ENCODE data around the gene FEN1.

FEN1 gene

GRCh38 chr11:61775106-61775505 lies 17.6 kb upstream of the FEN1 start:
- no peak overlapping the region for H3K9ac ChIP-seq (ENCODE audit: low read length in 5 of 5)
- H3K9me3 ChIP-seq (ENCODE audit: control insufficient read depth in 5 of 5, low read length in 5 of 5), result no peaks in the 10 kb centered on the region
- H3K4me1 ChIP-seq (ENCODE audit: control insufficient read depth in 5 of 5, insufficient read depth in 5 of 5, low read length in 5 of 5), result peaks cover 0 to 19% (median 13%) of the 10 kb centered on the region in 5 donors
- peaks cover 0 to 15% (median 7%) of the 10 kb centered on the region in 5 donors for H3K27me3 ChIP-seq (ENCODE audit: control insufficient read depth in 5 of 5, insufficient read depth in 4 of 5, low read length in 5 of 5)
- H3K27ac ChIP-seq (ENCODE audit: low read depth, low read length), result no peak overlapping the region
- H3K36me3 ChIP-seq (ENCODE audit: control insufficient read depth in 5 of 5, insufficient read depth in 5 of 5, low read length in 5 of 5), result no peaks in the 10 kb centered on the region
- no peak overlapping the region for H3K4me3 ChIP-seq (ENCODE audit: low read depth in 1 of 5, low read length in 5 of 5)

GRCh38 chr11:61775606-61776554 lies 16.8 kb upstream of the FEN1 start:
- H3K9me3 ChIP-seq (ENCODE audit: control insufficient read depth in 5 of 5, low read length in 5 of 5), result no peaks in the 10 kb centered on the region
- H3K9ac ChIP-seq (ENCODE audit: low read length in 5 of 5), result no peak overlapping the region
- no peak overlapping the region for H3K4me3 ChIP-seq (ENCODE audit: low read depth in 1 of 5, low read length in 5 of 5)
- H3K36me3 ChIP-seq (ENCODE audit: control insufficient read depth in 5 of 5, insufficient read depth in 5 of 5, low read length in 5 of 5), result no peaks in the 10 kb centered on the region
- H3K27me3 ChIP-seq (ENCODE audit: control insufficient read depth in 5 of 5, insufficient read depth in 4 of 5, low read length in 5 of 5), result peaks cover 0 to 15% (median 7%) of the 10 kb centered on the region in 5 donors
- H3K27ac ChIP-seq (ENCODE audit: low read depth, low read length), result no peak overlapping the region
- H3K4me1 ChIP-seq (ENCODE audit: control insufficient read depth in 5 of 5, insufficient read depth in 5 of 5, low read length in 5 of 5), result peaks cover 0 to 19% (median 13%) of the 10 kb centered on the region in 5 donors

- H3K27me3 ChIP-seq (ENCODE audit: control insufficient read depth in 5 of 5, insufficient read depth in 4 of 5, low read length in 5 of 5), result peaks cover 0 to 15% (median 7%) of the 10 kb centered on the region in 5 donors
- H3K36me3 ChIP-seq (ENCODE audit: control insufficient read depth in 5 of 5, insufficient read depth in 5 of 5, low read length in 5 of 5), result no peaks in the 10 kb centered on the region
- H3K4me3 ChIP-seq (ENCODE audit: low read depth in 1 of 5, low read length in 5 of 5), result peak overlapping the region in 2 of 5 donors; percentile 11 to 35
- no peaks in the 10 kb centered on the region for H3K9me3 ChIP-seq (ENCODE audit: control insufficient read depth in 5 of 5, low read length in 5 of 5)
- H3K9ac ChIP-seq (ENCODE audit: low read length in 5 of 5), result no peak overlapping the region
- peaks cover 0 to 19% (median 13%) of the 10 kb centered on the region in 5 donors for H3K4me1 ChIP-seq (ENCODE audit: control insufficient read depth in 5 of 5, insufficient read depth in 5 of 5, low read length in 5 of 5)
- no peak overlapping the region for H3K27ac ChIP-seq (ENCODE audit: low read depth, low read length)
Observed at GRCh38 chr11:61776561-61777075, 16.1 kb upstream of the FEN1 start.

GRCh38 chr11:61777234-61778090 lies 15.2 kb upstream of the FEN1 start:
- H3K27ac ChIP-seq (ENCODE audit: low read depth, low read length), result no peak overlapping the region
- H3K27me3 ChIP-seq (ENCODE audit: control insufficient read depth in 5 of 5, insufficient read depth in 4 of 5, low read length in 5 of 5), result peaks cover 0 to 15% (median 7%) of the 10 kb centered on the region in 5 donors
- no peaks in the 10 kb centered on the region for H3K9me3 ChIP-seq (ENCODE audit: control insufficient read depth in 5 of 5, low read length in 5 of 5)
- H3K4me1 ChIP-seq (ENCODE audit: control insufficient read depth in 5 of 5, insufficient read depth in 5 of 5, low read length in 5 of 5), result peaks cover 0 to 14% (median 10%) of the 10 kb centered on the region in 5 donors
- H3K4me3 ChIP-seq (ENCODE audit: low read depth in 1 of 5, low read length in 5 of 5), result peak overlapping the region in 3 of 5 donors; percentile 11 to 35 (median 29)
- H3K36me3 ChIP-seq (ENCODE audit: control insufficient read depth in 5 of 5, insufficient read depth in 5 of 5, low read length in 5 of 5), result peaks cover 0 to under 1% (median 0%) of the 10 kb centered on the region in 5 donors
- H3K9ac ChIP-seq (ENCODE audit: low read length in 5 of 5), result no peak overlapping the region

DNA sequence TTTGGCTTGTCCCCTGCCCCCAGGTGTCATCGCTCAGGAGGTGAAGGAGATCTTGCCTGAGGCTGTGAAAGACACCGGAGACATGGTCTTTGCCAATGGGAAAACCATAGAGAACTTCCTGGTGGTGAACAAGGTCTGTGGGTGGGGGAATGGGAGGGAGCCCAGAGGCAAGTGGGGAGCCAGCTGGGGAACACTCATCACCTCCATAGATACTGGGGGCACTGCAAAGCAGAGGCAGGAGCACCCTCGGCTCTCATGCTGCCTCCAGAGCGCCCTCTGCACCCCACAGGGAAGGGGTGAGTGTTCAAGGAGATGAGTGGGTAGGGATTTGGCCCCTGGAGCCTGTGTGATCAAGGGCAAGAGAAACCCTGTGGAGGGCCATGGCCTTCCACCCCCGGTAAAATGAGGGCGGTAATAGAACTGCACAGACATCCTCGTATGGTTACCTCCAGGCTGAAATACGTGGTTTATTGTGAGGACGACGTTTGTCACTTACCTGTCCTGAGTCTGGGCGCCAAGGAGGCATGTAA lies 14.3 kb upstream of the FEN1 start:
- peaks cover 0 to 13% (median 10%) of the 10 kb centered on the region in 5 donors for H3K4me1 ChIP-seq (ENCODE audit: control insufficient read depth in 5 of 5, insufficient read depth in 5 of 5, low read length in 5 of 5)
- no peaks in the 10 kb centered on the region for H3K9me3 ChIP-seq (ENCODE audit: control insufficient read depth in 5 of 5, low read length in 5 of 5)
- no peak overlapping the region for H3K27ac ChIP-seq (ENCODE audit: low read depth, low read length)
- H3K36me3 ChIP-seq (ENCODE audit: control insufficient read depth in 5 of 5, insufficient read depth in 5 of 5, low read length in 5 of 5), result peaks cover 0 to 10% (median 0%) of the 10 kb centered on the region in 5 donors
- no peak overlapping the region for H3K4me3 ChIP-seq (ENCODE audit: low read depth in 1 of 5, low read length in 5 of 5)
- H3K27me3 ChIP-seq (ENCODE audit: control insufficient read depth in 5 of 5, insufficient read depth in 4 of 5, low read length in 5 of 5), result peaks cover 0 to 15% (median 7%) of the 10 kb centered on the region in 5 donors
- no peak overlapping the region for H3K9ac ChIP-seq (ENCODE audit: low read length in 5 of 5)

DNA sequence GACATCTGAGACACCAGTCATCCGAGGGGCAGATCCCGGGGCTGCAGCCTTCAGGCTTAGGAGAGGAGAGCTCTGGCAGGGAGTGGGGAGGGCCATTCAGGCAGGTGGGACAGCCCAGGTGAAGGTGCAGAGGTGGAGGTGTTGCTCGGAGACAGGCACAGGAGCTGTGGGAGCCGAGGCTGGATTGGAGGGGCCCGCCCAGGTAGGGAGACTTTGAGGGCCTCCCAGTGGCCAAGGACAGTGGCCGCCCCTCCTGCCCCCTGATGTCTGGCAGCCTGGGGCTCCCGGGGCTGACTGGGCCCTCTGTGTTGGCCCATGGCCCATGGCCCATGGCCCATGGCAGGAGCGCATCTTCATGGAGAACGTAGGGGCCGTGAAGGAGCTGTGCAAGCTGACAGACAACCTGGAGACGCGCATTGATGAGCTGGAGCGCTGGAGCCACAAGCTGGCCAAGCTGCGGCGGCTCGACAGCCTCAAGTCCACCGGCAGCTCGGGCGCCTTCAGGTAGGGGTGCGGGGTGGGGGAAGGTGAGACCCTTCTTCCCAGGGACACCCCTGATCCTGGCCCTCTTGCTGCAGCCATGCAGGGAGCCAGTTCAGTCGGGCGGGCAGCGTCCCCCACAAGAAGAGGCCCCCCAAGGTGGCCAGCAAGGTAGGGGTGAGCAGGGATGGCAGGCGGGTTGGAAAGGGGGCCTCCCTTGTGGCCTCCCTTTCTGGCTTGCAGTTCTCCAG lies 13.6 kb upstream of the FEN1 start:
- H3K9ac ChIP-seq (ENCODE audit: low read length in 5 of 5), result no peak overlapping the region
- peaks cover 0 to 13% (median 2%) of the 10 kb centered on the region in 5 donors for H3K36me3 ChIP-seq (ENCODE audit: control insufficient read depth in 5 of 5, insufficient read depth in 5 of 5, low read length in 5 of 5)
- peaks cover 0 to 13% (median 10%) of the 10 kb centered on the region in 5 donors for H3K4me1 ChIP-seq (ENCODE audit: control insufficient read depth in 5 of 5, insufficient read depth in 5 of 5, low read length in 5 of 5)
- no peak overlapping the region for H3K4me3 ChIP-seq (ENCODE audit: low read depth in 1 of 5, low read length in 5 of 5)
- no peak overlapping the region for H3K27ac ChIP-seq (ENCODE audit: low read depth, low read length)
- no peaks in the 10 kb centered on the region for H3K9me3 ChIP-seq (ENCODE audit: control insufficient read depth in 5 of 5, low read length in 5 of 5)
- peaks cover 0 to 15% (median 7%) of the 10 kb centered on the region in 5 donors for H3K27me3 ChIP-seq (ENCODE audit: control insufficient read depth in 5 of 5, insufficient read depth in 4 of 5, low read length in 5 of 5)

DNA sequence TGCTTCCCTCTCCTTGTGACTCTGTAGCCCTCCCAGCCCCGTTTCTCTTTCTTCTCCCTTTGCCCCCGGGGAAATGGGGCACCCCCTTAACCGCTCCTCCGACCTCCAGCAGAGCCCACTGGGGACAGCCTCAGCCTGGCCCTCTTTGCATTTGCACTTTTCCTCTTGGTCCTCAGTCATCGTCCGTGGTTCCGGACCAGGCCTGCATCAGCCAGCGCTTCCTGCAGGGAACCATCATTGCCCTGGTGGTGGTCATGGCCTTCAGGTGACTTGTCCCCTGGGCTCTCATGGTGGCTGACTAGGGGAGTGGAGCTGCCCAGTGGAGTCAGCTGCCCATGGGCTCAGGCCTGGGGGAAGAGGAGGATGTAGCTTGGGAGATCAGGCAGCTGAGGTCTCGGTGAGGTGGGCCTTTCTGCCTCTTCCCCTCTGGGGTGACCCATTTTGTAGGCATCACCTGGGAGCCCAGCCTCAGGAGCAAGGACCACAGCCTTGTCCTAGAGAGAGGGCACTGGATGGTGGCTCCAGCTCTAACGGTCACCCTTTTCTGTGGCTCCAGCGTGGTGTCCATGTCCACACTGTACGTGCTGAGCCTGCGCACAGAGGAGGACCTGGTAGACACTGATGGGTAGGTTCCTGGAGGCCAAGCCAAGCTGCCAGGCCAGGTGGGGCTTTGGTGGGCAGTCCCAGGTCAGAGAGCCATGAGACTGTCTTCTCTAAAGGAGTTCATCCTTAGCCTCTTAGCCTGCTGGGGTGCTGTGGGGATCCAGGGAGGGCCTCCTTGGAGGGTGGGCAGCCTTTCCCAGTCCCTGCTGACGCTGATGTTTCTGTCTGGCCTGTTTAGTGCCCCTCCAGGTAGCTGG lies 12.8 kb upstream of the FEN1 start:
- H3K9me3 ChIP-seq (ENCODE audit: control insufficient read depth in 5 of 5, low read length in 5 of 5), result no peaks in the 10 kb centered on the region
- H3K27me3 ChIP-seq (ENCODE audit: control insufficient read depth in 5 of 5, insufficient read depth in 4 of 5, low read length in 5 of 5), result peaks cover 0 to 15% (median 7%) of the 10 kb centered on the region in 5 donors
- H3K4me3 ChIP-seq (ENCODE audit: low read depth in 1 of 5, low read length in 5 of 5), result no peak overlapping the region
- H3K36me3 ChIP-seq (ENCODE audit: control insufficient read depth in 5 of 5, insufficient read depth in 5 of 5, low read length in 5 of 5), result peaks cover 0 to 21% (median 7%) of the 10 kb centered on the region in 5 donors
- H3K9ac ChIP-seq (ENCODE audit: low read length in 5 of 5), result no peak overlapping the region
- no peak overlapping the region for H3K27ac ChIP-seq (ENCODE audit: low read depth, low read length)
- peaks cover 0 to 13% (median 10%) of the 10 kb centered on the region in 5 donors for H3K4me1 ChIP-seq (ENCODE audit: control insufficient read depth in 5 of 5, insufficient read depth in 5 of 5, low read length in 5 of 5)

- H3K9me3 ChIP-seq (ENCODE audit: control insufficient read depth in 5 of 5, low read length in 5 of 5), result no peaks in the 10 kb centered on the region
Observed at GRCh38 chr11:61780581-61781162, 12.0 kb upstream of the FEN1 start.

More at GRCh38 chr11:61780581-61781162, 12.0 kb upstream of the FEN1 start:
- no peak overlapping the region for H3K4me3 ChIP-seq (ENCODE audit: low read depth in 1 of 5, low read length in 5 of 5)
- peaks cover 0 to 13% (median 10%) of the 10 kb centered on the region in 5 donors for H3K4me1 ChIP-seq (ENCODE audit: control insufficient read depth in 5 of 5, insufficient read depth in 5 of 5, low read length in 5 of 5)
- H3K27me3 ChIP-seq (ENCODE audit: control insufficient read depth in 5 of 5, insufficient read depth in 4 of 5, low read length in 5 of 5), result peaks cover 0 to 9% (median 1%) of the 10 kb centered on the region in 5 donors
- H3K27ac ChIP-seq (ENCODE audit: low read depth, low read length), result no peak overlapping the region
- H3K9ac ChIP-seq (ENCODE audit: low read length in 5 of 5), result no peak overlapping the region
- H3K36me3 ChIP-seq (ENCODE audit: control insufficient read depth in 5 of 5, insufficient read depth in 5 of 5, low read length in 5 of 5), result peaks cover 0 to 29% (median 15%) of the 10 kb centered on the region in 5 donors

Data from subcutaneous abdominal adipose tissue (tissue), 5 donors.